ENCODE data around the gene CALM1. TPM values are rescaled to one million over a fixed set of nuclear protein-coding genes. Genes with fewer than 3 reads are reported as not detected.

The CALM1 gene
- total and polyA plus RNA-seq, 10 of the 15 experiments (the other 5 are each of a cell fraction or from before 2014, with no cell fraction given): 110 to 729 (median 261) TPM

DNA sequence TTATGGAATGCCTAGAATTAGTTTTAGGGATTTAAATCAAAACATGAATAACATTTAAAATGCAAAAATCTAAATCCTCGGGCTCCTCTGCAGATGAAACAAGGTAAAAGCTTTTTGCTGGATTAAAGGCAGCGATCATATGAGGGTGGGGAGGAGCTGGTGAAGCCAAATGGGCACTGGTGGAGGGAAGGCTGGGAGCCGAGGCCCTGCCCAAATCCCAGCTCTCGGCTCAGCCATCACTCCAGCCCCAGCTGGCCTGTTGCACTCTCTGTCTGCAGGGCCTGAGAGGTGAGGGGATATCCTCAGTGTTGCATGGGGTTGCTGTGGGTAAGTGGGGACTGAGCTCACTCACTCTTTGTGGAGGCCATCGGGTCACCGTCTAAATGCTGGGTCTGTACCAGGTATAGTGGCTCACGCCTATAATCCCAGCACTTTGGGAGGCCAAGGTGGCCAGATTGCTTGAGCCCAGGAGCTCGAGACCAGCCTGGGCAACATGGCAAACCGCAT lies 28.6 kb downstream of the CALM1 start:
- intact Hi-C loops (cut with micrococcal nuclease; ENCODE audit: unreplicated experiment): loop anchor here (10.0 kb wide), 1 partner anchor 179 kb away; no protein-coding TSS in a partner anchor

More for the DNA sequence above, 28.6 kb downstream of the CALM1 start:
- Histone ChIP-seq H4K20me1 (ENCODE audit: control insufficient read depth, insufficient read depth) (no peaks in the 10 kb centered on the region), H3K9me3 (replicated peaks; ENCODE audit: control insufficient read depth, insufficient read depth, low read length) (no peaks in the 10 kb centered on the region), H2AFZ (ENCODE audit: control insufficient read depth, low read depth, low read length) (no peak overlapping the region), H3K79me2 (ENCODE audit: control insufficient read depth, insufficient read depth, low read length) (no peaks in the 10 kb centered on the region), H3K4me2 (ENCODE audit: control insufficient read depth, insufficient read depth) (no peak overlapping the region), H3K4me1 (ENCODE audit: control insufficient read depth, insufficient read depth, low read length) (no peaks in the 10 kb centered on the region), H3K27ac (ENCODE audit: control insufficient read depth, insufficient read depth) (no peak overlapping the region), H3K9ac (ENCODE audit: control insufficient read depth, insufficient read depth, low read length) (no peak overlapping the region), H3K4me3 (no peak overlapping the region), H3K36me3 (ENCODE audit: control insufficient read depth in 2 of 2, insufficient read depth in 2 of 2, low read length in 1 of 2) (no peaks in the 10 kb centered on the region), H3K27me3 (replicated peaks in 1 of 2; ENCODE audit: control insufficient read depth in 2 of 2, insufficient read depth in 2 of 2, low read length in 1 of 2) (no peaks in the 10 kb centered on the region; a peak in 1 of 4 replicates)
- ChIA-PET RAD21 (ENCODE audit: unreplicated experiment) (no interaction called here), SMC1A (ENCODE audit: uncharacterized antibody, unreplicated experiment) (interaction anchor here (1.1 kb wide), 1 partner anchor 10 kb away, joined by 3 read pairs; no protein-coding TSS in a partner anchor), POLR2A (no interaction called here), CTCF (no interaction called here)
- ATAC-seq: no peak
- FAIRE-seq: no peak
- in situ Hi-C loops (cut with MboI): no loop called here
- 30% methylated on average over 9 of the region's 9 CpGs for WGBS (ENCODE audit: insufficient coverage, insufficient replicate concordance, low lambda C conversion rate, missing lambda C conversion rate)
- DNase-seq (ENCODE audit: low read depth, low spot score): no peak
- TF ChIP-seq POLR2A (IDR thresholded peaks at IDR 0.05; ENCODE audit: low read depth, low read length): no peak
- TF ChIP-seq MTA2 (IDR thresholded peaks at IDR 0.05; ENCODE audit: low read depth): no peak
- no peak for TF ChIP-seq SPI1 (IDR thresholded peaks at IDR 0.05; ENCODE audit: borderline replicate concordance, insufficient read depth, low read depth, low read length)
- no peak for TF ChIP-seq BCL11A (IDR thresholded peaks at IDR 0.05; ENCODE audit: low read depth, low read length)
- TF ChIP-seq JUNB (IDR thresholded peaks at IDR 0.05): no peak
- no peak for TF ChIP-seq KDM1A (IDR thresholded peaks at IDR 0.05; ENCODE audit: borderline replicate concordance)
- TF ChIP-seq BACH1 (IDR thresholded peaks at IDR 0.05; ENCODE audit: borderline replicate concordance): no peak
- TF ChIP-seq POU2F2 (IDR thresholded peaks at IDR 0.05; ENCODE audit: borderline replicate concordance, low read depth, low read length): no peak
- no peak for TF ChIP-seq CBFB (IDR thresholded peaks at IDR 0.05; ENCODE audit: low read depth)
- TF ChIP-seq NFYB (IDR thresholded peaks at IDR 0.05; ENCODE audit: insufficient read depth, low read depth, low read length): no peak
- no peak for TF ChIP-seq USF1 (IDR thresholded peaks at IDR 0.05; ENCODE audit: borderline replicate concordance, extremely low read length, insufficient read depth, low read depth, low read length)
- TF ChIP-seq RB1 (IDR thresholded peaks at IDR 0.05; ENCODE audit: borderline replicate concordance): no peak
- no peak for TF ChIP-seq RCOR1 (conservative IDR thresholded peaks at IDR 0.05; ENCODE audit: low read depth, low read length)
- no peak for TF ChIP-seq SMC3 (IDR thresholded peaks at IDR 0.05; ENCODE audit: borderline replicate concordance, low read length)
- no TSS peak for BruUV-seq (replicated peaks)

All from GM12878 (cell line).